ENCODE results near the gene VRK1.

The VRK1 gene

GRCh38 chr14:96811265-96811664 is 14.1 kb downstream of the VRK1 start:
- Histone ChIP-seq H3K79me2 (ENCODE audit: insufficient read depth, low read depth) (peaks cover 74% of the 10 kb centered on the region), H3K9ac (no peak overlapping the region), H3K4me1 (ENCODE audit: low read depth, poor library complexity, severe bottlenecking) (peaks cover 9% of the 10 kb centered on the region), H3K27me3 (ENCODE audit: insufficient read depth, low read depth) (no peaks in the 10 kb centered on the region), H3K27ac (no peak overlapping the region), H3K4me2 (no peak overlapping the region), H2AFZ (ENCODE audit: low read depth) (no peak overlapping the region), H4K20me1 (ENCODE audit: insufficient read depth) (no peaks in the 10 kb centered on the region), H3K36me3 (ENCODE audit: insufficient read depth) (no peaks in the 10 kb centered on the region), H3K4me3 (IDR thresholded peaks at IDR 0.05; ENCODE audit: insufficient read depth, low read depth, low read length) (no peak overlapping the region)
- TF ChIP-seq CTCF (conservative IDR thresholded peaks at IDR 0.05; ENCODE audit: low read depth, low read length): no peak

GRCh38 chr14:96811985-96812667 is 14.9 kb downstream of the VRK1 start:
- H3K27me3 ChIP-seq (ENCODE audit: insufficient read depth, low read depth): no peaks in the 10 kb centered on the region
- H2AFZ ChIP-seq (ENCODE audit: low read depth): no peak overlapping the region
- H4K20me1 ChIP-seq (ENCODE audit: insufficient read depth): no peaks in the 10 kb centered on the region
- peaks cover 18% of the 10 kb centered on the region for H3K4me1 ChIP-seq (ENCODE audit: low read depth, poor library complexity, severe bottlenecking)
- no peak overlapping the region for H3K4me3 ChIP-seq (IDR thresholded peaks at IDR 0.05; ENCODE audit: insufficient read depth, low read depth, low read length)
- H3K79me2 ChIP-seq (ENCODE audit: insufficient read depth, low read depth): peaks cover 76% of the 10 kb centered on the region
- H3K36me3 ChIP-seq (ENCODE audit: insufficient read depth): no peaks in the 10 kb centered on the region
- TF ChIP-seq CTCF (conservative IDR thresholded peaks at IDR 0.05; ENCODE audit: low read depth, low read length): no peak
- no peak overlapping the region for H3K4me2 ChIP-seq
- H3K27ac ChIP-seq: no peak overlapping the region
- H3K9ac ChIP-seq: no peak overlapping the region

- H3K27me3 ChIP-seq (ENCODE audit: insufficient read depth, low read depth): no peaks in the 10 kb centered on the region
- TF ChIP-seq CTCF (conservative IDR thresholded peaks at IDR 0.05; ENCODE audit: low read depth, low read length): no peak
- peaks cover 68% of the 10 kb centered on the region for H3K79me2 ChIP-seq (ENCODE audit: insufficient read depth, low read depth)
- H3K27ac ChIP-seq: no peak overlapping the region
- H3K4me1 ChIP-seq (ENCODE audit: low read depth, poor library complexity, severe bottlenecking): peaks cover 31% of the 10 kb centered on the region
- H3K9ac ChIP-seq: no peak overlapping the region
- no peak overlapping the region for H2AFZ ChIP-seq (ENCODE audit: low read depth)
- H3K4me3 ChIP-seq (IDR thresholded peaks at IDR 0.05; ENCODE audit: insufficient read depth, low read depth, low read length): no peak overlapping the region
- H3K4me2 ChIP-seq: no peak overlapping the region
- H4K20me1 ChIP-seq (ENCODE audit: insufficient read depth): no peaks in the 10 kb centered on the region
- H3K36me3 ChIP-seq (ENCODE audit: insufficient read depth): no peaks in the 10 kb centered on the region
These were observed 19.1 kb downstream of the VRK1 start for GRCh38 chr14:96816281-96816680.

GRCh38 chr14:96817750-96818666 is 20.8 kb downstream of the VRK1 start:
- no peaks in the 10 kb centered on the region for H3K36me3 ChIP-seq (ENCODE audit: insufficient read depth)
- H3K9ac ChIP-seq: no peak overlapping the region
- H3K27ac ChIP-seq: no peak overlapping the region
- no peak for TF ChIP-seq CTCF (conservative IDR thresholded peaks at IDR 0.05; ENCODE audit: low read depth, low read length)
- no peaks in the 10 kb centered on the region for H4K20me1 ChIP-seq (ENCODE audit: insufficient read depth)
- H2AFZ ChIP-seq (ENCODE audit: low read depth): no peak overlapping the region
- no peak overlapping the region; the same call in 1 of the 2 replicates for H3K4me2 ChIP-seq
- no peaks in the 10 kb centered on the region for H3K27me3 ChIP-seq (ENCODE audit: insufficient read depth, low read depth)
- no peak overlapping the region for H3K4me3 ChIP-seq (IDR thresholded peaks at IDR 0.05; ENCODE audit: insufficient read depth, low read depth, low read length)
- peaks cover 24% of the 10 kb centered on the region for H3K4me1 ChIP-seq (ENCODE audit: low read depth, poor library complexity, severe bottlenecking)
- peaks cover 67% of the 10 kb centered on the region for H3K79me2 ChIP-seq (ENCODE audit: insufficient read depth, low read depth)

Measured in KMS-11 (cell line).